ENCODE measurements around the gene TMC1.
"Not testable (repeated sequence)": the region's sequence is repeated elsewhere in the genome, so short reads cannot be mapped to it uniquely, and the experiment has no call there.

TMC1 gene

DNA sequence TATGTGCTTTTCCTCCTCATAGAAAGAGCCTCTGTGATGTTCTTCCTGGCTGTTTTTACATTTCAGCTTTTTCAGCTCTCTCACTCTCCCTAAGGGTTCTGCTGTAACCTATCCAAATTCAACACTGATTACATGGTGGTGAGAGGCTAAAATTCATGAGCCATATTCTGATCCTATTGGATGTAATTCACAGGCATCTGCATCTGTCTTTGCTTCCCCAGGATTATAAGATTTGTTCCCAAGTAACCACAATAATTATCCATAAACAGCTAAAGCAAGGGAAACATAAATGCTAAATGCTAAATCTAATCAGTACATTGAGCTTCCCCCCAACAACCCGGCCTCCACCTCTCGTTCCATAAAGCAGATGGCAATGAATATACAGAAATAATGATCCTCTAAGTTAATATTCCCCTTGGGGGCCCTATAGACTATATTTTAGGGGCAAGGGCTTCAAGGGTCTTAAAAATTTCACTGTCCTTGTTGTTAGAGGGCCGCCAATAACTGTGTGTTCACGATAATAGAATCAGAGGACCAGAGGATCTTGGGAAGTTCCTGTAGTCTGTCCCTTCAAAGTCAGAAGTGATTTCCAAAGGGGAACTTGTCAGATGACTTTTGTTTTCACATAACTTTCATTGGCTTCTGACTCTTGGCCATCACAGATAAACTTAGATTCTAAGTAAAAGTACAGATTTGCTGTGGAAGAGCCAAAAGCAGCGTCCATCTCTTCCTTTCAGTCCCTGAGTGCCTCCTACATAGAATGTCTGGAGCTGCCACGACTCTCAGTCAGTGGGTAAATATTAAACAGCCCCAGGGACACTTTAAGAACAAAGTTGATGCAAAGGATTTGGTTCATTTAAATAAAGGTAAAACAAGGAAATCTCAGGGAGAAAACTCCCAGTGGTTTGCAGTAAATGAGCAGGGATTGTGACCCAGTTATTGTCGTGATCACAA lies 305.9 kb downstream of the TMC1 start:
- no peak for DNase-seq (ENCODE audit: low spot score)

DNA sequence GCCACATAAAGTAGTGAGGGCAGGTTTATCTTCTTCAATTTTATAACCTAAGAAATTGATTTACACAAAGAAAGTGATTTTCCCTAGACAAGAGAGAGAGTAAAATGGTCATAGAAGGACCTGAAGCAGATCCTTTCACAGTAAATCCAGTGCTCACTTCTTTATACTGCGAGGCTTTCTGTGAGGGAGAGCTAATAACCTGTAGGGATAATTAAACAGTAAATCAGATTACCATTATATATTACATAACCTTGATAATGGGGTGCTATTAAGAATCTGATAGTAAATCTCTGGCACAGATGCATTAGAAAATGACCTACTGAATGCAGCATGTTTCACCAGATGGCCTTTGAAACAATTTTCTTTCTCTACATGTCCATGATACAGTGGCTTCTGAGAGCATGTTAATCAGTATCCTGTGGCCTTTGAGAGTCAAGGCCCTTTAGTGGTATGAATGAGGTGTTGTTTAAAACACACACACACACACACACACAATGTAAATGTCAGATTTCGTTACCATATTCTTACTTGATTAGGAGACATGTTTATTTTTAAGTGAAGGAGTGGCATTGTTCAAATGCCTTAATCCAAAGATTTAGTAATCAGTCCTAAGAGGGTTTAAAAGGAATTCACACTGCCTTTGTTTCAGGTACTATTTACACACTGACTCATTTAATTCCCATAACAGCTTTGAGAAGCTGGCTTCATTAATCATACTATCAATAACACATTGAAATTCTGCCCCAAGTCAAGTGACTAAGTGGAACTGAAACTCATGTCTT lies 306.7 kb downstream of the TMC1 start:
- no peak for DNase-seq (ENCODE audit: low spot score)

- DNase-seq (ENCODE audit: low spot score) = no peak
Measured at GRCh38 chr9:72834994-72835393, 313.6 kb downstream of the TMC1 start.

DNA sequence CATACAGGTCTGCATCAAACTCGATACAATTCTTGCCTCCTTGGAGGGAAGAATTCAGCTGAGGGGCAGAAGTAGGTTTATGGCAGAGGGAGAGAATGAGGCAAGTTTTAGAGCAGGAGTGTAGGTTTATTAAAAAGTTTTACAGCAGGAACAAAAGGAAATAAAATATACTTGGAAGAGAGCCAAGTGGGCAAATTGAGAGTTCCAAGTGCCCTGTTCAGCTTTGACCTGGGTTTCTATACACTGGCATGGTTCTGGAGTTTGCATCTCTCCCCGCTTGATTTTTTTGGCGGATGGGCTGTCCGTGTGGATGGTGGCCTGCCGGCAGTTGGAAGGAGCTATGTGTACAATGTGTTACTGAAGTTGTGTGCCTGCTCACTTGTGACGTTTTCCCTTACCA lies 315.4 kb downstream of the TMC1 start:
- no peak for DNase-seq (ENCODE audit: low spot score)

- no peak for DNase-seq (ENCODE audit: low spot score)
Measured at GRCh38 chr9:72839085-72839484, 317.7 kb downstream of the TMC1 start.

- no peak for DNase-seq (ENCODE audit: low spot score)
Measured at GRCh38 chr9:72843520-72844439, 322.4 kb downstream of the TMC1 start.

DNA sequence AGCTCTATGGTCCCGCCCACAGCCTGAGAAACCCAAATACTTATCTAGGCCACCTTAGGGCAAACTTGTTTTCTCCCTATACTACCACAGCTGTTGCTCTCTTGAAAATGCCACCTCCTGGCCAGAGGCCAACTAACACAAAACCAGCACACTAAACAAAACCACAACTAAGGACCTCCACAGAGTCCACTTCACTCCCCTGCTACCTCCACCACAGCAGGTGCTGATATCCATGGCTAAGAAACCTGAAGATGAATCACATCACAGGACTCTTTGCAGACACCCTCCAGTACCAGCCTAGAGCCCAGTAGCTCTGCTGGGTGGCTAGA lies 323.0 kb downstream of the TMC1 start:
- DNase-seq (ENCODE audit: low spot score) = no peak

DNA sequence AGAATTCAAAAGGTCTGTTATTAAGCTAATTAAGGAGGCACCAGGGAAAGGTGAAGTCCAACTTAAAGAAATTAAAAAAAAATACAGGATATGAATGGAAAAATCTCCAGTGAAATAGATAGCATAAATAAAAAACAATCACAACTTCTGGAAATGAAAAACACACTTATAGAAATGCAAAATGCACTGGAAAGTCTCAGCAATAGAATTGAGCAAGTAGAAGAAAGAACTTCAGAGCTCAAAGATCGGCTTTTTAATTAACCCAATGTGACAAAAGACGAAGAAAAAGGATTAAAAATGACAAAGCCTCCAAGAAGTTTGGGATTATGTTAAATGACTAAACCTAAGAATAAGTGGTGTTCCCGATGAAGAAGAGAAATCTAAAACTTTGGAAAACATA lies 323.6 kb downstream of the TMC1 start:
- not testable (repeated sequence) for DNase-seq (ENCODE audit: low spot score)

DNA sequence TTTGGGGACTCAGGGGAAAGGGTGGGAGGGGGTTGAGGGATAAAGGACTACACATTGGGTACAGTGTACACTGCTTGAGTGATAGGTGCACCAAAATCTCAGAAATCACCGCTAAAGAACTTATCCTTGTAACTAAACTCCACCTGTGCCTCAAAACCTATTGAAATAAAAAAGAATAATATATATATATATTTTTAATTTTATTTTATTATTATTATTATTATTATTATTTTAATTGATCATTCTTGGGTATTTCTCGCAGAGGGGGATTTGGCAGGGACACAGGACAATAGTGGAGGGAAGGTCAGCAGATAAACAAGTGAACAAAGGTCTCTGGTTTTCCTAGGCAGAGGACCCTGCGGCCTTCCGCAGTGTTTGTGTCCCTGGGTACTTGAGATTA lies 328.8 kb downstream of the TMC1 start:
- not testable (repeated sequence) for DNase-seq (ENCODE audit: low spot score)

DNA sequence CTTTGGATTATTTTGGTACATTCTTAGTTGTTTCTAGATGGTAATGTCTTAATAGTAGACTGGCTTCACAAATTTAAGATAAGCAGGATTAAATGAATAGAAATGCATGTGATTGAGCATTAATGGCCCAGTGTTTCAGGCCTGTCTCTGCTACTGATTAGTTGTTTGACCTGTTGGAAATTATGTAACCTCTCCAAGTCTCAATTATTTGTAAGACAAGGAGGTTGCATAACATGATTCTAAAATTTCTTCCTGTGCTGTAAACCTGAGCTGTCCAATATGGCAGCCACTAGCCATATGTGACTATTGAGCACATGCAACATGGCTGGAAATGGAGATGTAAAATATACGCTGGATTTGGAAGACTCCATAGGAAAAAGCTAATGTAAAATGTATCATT lies 333.9 kb downstream of the TMC1 start:
- DNase-seq (ENCODE audit: low spot score) = no peak

DNA sequence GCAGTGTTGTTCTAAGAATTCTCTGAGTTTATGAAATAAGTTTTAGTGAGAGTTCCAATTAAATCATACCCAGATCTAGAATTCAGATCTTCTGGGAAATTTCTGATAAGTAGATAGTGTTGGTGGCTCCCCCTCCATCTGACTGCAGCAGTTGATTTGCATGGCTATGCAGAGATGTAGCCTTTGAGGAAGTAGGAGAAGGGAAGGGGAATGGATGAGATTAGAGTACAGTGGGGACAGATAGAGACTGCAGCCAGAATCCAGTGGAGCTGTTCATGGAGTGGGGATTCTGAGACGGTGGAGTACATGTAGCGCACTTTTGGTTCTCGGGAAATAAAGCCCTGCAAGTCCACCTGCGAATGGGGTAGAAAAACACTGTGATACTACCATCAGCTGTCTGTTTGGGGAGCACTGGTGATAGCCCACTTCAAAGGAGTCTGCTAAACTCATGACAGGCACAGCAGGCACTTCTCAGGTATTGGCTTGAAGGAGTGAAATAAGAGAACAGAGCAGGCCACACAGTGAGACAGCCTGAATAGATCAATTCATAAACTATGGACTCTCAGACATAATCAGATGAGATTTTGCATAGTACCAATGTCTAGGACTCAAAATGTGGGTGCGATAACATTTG lies 334.6 kb downstream of the TMC1 start:
- DNase-seq (ENCODE audit: low spot score) = no peak

DNA sequence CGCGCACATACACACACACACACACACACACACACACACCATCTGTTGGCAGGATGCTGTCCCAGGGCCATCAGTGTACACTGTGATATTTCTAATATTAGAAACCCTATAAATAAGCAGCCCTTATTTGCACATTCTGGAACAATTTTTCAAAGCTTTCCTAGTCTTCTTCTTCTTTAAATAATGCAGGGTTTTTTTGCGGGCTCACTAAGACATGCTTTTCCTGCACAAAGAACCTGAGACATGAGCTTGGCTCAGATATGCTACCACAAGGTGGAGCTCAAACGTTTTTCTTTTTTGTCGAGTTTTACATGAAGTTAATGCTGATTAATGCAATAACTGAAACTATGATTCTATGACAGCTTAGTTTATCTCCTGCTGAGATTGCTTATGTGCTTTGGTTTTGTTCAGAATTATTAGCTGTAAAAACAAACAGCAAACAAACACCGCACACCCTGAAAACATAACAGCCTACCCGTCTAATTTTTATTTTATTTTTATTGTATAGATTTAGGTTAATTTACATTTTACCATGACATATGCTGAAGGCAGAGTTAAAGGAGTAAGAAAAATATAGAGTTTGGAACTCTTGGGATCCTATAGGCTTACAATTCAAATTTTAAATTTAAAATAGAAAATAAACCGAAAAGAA lies 335.7 kb downstream of the TMC1 start:
- peak; percentile 66 for DNase-seq (ENCODE audit: low spot score)

DNA sequence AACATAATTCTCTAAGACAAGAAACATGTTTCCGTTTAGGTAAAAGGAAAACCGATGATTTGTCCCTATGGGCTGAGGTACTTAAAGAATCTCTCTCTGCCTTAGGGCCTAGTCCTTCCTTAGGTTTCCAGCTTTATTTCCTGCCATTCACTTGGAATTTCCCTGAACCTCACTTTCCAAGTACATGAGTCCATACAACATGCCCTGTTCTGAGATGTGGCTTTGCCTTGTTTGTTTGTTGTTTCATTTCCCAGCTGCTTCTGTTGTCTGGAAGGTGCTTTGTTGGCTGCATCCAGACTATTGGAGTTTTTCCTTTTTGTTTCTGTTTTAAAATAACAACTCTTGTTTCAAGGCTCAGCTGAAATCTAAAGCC lies 336.2 kb downstream of the TMC1 start:
- DNase-seq (ENCODE audit: low spot score) = no peak

DNA sequence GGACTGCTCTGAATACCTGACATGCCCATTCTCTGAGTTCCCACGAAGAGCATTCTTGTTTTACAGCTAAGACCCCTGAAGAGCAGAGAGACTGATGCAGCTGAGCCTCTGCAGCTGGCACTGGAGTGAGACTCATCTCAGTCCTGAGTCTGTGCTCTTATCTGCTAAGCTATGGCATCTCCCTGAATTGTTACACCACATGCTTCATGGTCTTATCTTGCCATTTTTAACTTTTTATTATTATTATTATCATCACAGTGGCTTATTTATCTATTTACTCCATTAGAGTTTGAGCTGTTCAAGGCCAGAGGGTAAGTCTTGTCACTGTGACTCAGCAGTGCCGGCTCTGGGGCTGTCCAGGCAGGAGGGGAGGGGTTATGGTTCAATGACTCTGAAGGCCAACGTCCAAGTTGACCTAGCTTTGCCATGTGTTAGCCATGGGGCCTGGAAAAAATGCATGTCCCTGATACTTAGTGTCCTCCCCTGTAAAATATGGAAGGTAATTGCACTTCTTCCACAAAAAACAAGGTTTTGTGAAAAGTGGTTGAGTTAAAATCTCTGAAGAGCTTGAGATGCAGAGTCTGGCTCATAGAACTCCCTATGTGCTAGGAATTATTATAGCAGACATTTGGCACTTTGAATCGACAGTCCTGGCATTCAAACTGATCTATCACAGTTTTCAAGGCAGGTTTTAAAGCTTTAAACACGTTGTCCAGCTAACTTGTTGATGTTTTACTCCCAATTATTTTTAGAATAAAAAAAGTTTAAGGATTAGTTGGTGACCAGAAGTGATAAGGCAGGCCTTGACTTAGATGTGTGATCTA lies 336.9 kb downstream of the TMC1 start:
- no peak for DNase-seq (ENCODE audit: low spot score)

DNA sequence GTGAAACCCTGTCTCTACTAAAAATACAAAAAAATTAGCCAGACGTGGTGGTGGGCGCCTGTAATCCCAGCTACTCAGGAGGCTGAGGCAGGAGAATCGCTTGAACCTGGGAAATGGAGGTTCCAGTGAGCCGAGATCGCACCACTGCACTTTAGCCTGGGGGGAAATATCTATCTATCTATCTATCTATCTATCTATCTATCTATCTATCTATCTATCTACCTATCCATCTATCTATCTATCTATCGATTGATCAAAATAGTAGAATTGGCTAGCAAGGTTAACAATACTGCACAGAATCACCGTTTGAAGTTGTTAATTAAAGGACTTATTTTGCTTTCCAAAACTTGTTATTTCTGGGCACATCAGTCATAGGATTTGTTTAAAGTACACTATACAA lies 341.4 kb downstream of the TMC1 start:
- DNase-seq (ENCODE audit: low spot score) = not testable (repeated sequence)

- no peak for DNase-seq (ENCODE audit: low spot score)
Measured at GRCh38 chr9:72863456-72864094, 342.2 kb downstream of the TMC1 start.

- DNase-seq (ENCODE audit: low spot score) = no peak
Measured at GRCh38 chr9:72864327-72864726, 342.9 kb downstream of the TMC1 start.

DNA sequence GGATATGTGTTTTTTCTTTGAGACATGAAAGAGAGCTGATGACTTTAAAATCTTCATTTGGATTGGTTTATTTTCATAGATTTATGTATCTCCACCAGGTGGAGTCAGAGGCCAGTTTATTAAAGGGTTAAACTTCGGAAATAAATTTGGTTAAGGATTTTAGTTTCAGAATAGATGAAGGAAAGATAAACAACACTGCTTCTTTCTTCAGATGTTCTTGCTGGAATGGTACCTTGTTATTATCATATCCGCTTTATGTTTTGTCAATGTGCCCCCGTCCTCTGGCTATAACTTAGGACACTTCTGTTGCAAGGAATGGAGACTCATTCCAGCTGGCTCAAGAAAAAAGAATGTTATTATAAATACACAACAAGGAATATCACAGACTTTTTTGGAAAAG lies 350.3 kb downstream of the TMC1 start:
- DNase-seq (ENCODE audit: low spot score) = peak; percentile 26

DNA sequence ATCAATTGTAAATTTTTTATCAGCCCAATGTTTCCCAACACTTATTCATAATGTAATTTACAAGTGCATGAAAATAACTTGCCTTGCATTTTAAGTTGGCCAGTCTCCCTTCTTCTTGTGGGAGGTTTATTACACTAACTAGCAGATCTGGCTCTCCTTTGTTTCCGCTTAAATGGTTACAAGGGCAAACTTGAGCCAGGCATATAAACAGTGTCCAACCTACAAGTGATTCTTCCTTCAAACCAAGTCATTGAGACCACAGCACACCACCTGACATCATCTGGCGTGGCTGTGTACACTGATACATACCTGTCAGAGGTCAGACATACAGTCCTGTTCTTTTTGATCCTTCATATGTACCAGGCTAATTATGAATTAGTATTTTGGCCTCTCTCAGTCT lies 351.3 kb downstream of the TMC1 start:
- DNase-seq (ENCODE audit: low spot score) = no peak

DNA sequence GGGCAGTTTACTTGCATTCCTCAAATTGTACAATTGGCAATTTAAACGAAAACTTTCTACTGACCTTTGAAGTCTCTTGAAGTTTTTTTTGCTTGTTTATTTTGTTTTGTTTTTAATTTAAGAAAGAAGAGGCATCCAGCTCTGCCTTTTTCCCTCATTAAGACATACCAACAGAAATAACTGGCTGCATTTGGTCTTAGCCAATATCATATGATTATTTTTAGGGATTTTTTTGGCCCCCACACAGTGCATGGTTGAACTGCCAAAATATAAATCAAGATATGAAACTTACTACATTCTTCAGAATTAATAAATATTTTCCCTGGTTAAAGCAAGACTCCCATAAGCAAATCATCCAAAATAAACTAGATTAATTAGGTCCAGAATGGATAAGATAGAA lies 352.0 kb downstream of the TMC1 start:
- no peak for DNase-seq (ENCODE audit: low spot score)

Data from RKO (cell line).